ENCODE data around the gene COL27A1. TPM values are rescaled to one million over a fixed set of nuclear protein-coding genes. Genes with fewer than 3 reads are reported as not detected.
A peak's percentile ranks its signal among the peaks of the same experiment; 100 is the strongest.
"Not testable (repeated sequence)": the region's sequence is repeated elsewhere in the genome, so short reads cannot be mapped to it uniquely, and the experiment has no call there.

Gene COL27A1
- total and polyA plus RNA-seq, 5 donors: 2.6 to 10.3 (median 8.4) TPM

- intact Hi-C loops (cut with DNase I): no loop called here
Observed at GRCh38 chr9:114318416-114318815, 163.1 kb downstream of the COL27A1 start.

GRCh38 chr9:114319147-114319546 is 163.8 kb downstream of the COL27A1 start:
- H3K4me1 ChIP-seq (ENCODE audit: control insufficient read depth, insufficient read depth, low read length): no peaks in the 10 kb centered on the region
- no peaks in the 10 kb centered on the region for H3K27me3 ChIP-seq (ENCODE audit: control insufficient read depth, insufficient read depth)
- intact Hi-C loops (cut with DNase I): no loop called here
- H3K4me3 ChIP-seq (ENCODE audit: low read length): no peak overlapping the region
- no peak for DNase-seq
- 81% methylated on average over 3 of the region's 3 CpGs for WGBS
- H3K27ac ChIP-seq (ENCODE audit: low read length): no peak overlapping the region
- H3K9me3 ChIP-seq (ENCODE audit: control insufficient read depth, low read length): no peaks in the 10 kb centered on the region
- ATAC-seq: no peak

More at GRCh38 chr9:114318416-114318815, 163.1 kb downstream of the COL27A1 start:
- Histone ChIP-seq H3K27ac (ENCODE audit: low read length) (no peak overlapping the region), H3K4me3 (ENCODE audit: low read length) (no peak overlapping the region), H3K27me3 (ENCODE audit: control insufficient read depth, insufficient read depth) (no peaks in the 10 kb centered on the region), H3K4me1 (ENCODE audit: control insufficient read depth, insufficient read depth, low read length) (no peaks in the 10 kb centered on the region), H3K9me3 (ENCODE audit: control insufficient read depth, low read length) (no peaks in the 10 kb centered on the region)
- DNase-seq (no peak), ATAC-seq (no peak)
- WGBS: 93% methylated on average over 8 of the region's 8 CpGs

GRCh38 chr9:114320710-114321109 is 165.4 kb downstream of the COL27A1 start:
- WGBS: 95% methylated on average over 7 of the region's 7 CpGs
- ATAC-seq; H3K4me1 ChIP-seq (ENCODE audit: control insufficient read depth, insufficient read depth, low read length); H3K4me3 ChIP-seq (ENCODE audit: low read length); H3K27ac ChIP-seq (ENCODE audit: low read length); H3K9me3 ChIP-seq (ENCODE audit: control insufficient read depth, low read length); H3K27me3 ChIP-seq (ENCODE audit: control insufficient read depth, insufficient read depth); DNase-seq; intact Hi-C loops (cut with DNase I): not testable (repeated sequence)

- no peak for ATAC-seq
- WGBS: 91% methylated on average over 8 of the region's 8 CpGs
- Histone ChIP-seq H3K9me3 (ENCODE audit: control insufficient read depth, low read length) (no peaks in the 10 kb centered on the region), H3K4me1 (ENCODE audit: control insufficient read depth, insufficient read depth, low read length) (no peaks in the 10 kb centered on the region), H3K27me3 (ENCODE audit: control insufficient read depth, insufficient read depth) (no peaks in the 10 kb centered on the region), H3K27ac (ENCODE audit: low read length) (no peak overlapping the region), H3K4me3 (ENCODE audit: low read length) (no peak overlapping the region)
- no peak for DNase-seq
- intact Hi-C loops (cut with DNase I): no loop called here
Observed at GRCh38 chr9:114321759-114322158, 166.4 kb downstream of the COL27A1 start.

GRCh38 chr9:114322160-114322818 is 167.0 kb downstream of the COL27A1 start:
- H3K27me3 ChIP-seq (ENCODE audit: control insufficient read depth, insufficient read depth); DNase-seq; H3K4me1 ChIP-seq (ENCODE audit: control insufficient read depth, insufficient read depth, low read length); H3K27ac ChIP-seq (ENCODE audit: low read length); ATAC-seq; H3K4me3 ChIP-seq (ENCODE audit: low read length); H3K9me3 ChIP-seq (ENCODE audit: control insufficient read depth, low read length); intact Hi-C loops (cut with DNase I): not testable (repeated sequence)
- 75% methylated on average over 12 of the region's 12 CpGs for WGBS

- H3K4me3 ChIP-seq (ENCODE audit: low read length); intact Hi-C loops (cut with DNase I); H3K27ac ChIP-seq (ENCODE audit: low read length); H3K4me1 ChIP-seq (ENCODE audit: control insufficient read depth, insufficient read depth, low read length); H3K9me3 ChIP-seq (ENCODE audit: control insufficient read depth, low read length); DNase-seq; H3K27me3 ChIP-seq (ENCODE audit: control insufficient read depth, insufficient read depth): not testable (repeated sequence)
- WGBS: 74% methylated on average over 3 of the region's 15 CpGs
- ATAC-seq: peak; percentile 17 to 21
Observed at GRCh38 chr9:114322831-114323531, 167.6 kb downstream of the COL27A1 start, which contains the start of gene ORM1. Gene ORM1, plus strand, starts transcription at chr9:114323098. Its CDS starts 36 bp downstream, at chr9:114323134.

- H3K27me3 ChIP-seq (ENCODE audit: control insufficient read depth, insufficient read depth); H3K4me1 ChIP-seq (ENCODE audit: control insufficient read depth, insufficient read depth, low read length); H3K4me3 ChIP-seq (ENCODE audit: low read length); H3K9me3 ChIP-seq (ENCODE audit: control insufficient read depth, low read length); H3K27ac ChIP-seq (ENCODE audit: low read length); DNase-seq; intact Hi-C loops (cut with DNase I): not testable (repeated sequence)
- peak in 1 of 2 donors; percentile 12 for ATAC-seq
- WGBS: 67% methylated on average over 6 of the region's 6 CpGs
Observed at GRCh38 chr9:114323849-114324248, 168.5 kb downstream of the COL27A1 start.

- H3K9me3 ChIP-seq (ENCODE audit: control insufficient read depth, low read length): no peaks in the 10 kb centered on the region
- no peaks in the 10 kb centered on the region for H3K27me3 ChIP-seq (ENCODE audit: control insufficient read depth, insufficient read depth)
- peak in 1 of 2 donors; percentile 22 for ATAC-seq
- no peak overlapping the region for H3K4me3 ChIP-seq (ENCODE audit: low read length)
- H3K27ac ChIP-seq (ENCODE audit: low read length): no peak overlapping the region
- no peak for DNase-seq
- intact Hi-C loops (cut with DNase I): no loop called here
- 90% methylated on average over 8 of the region's 8 CpGs for WGBS
- no peaks in the 10 kb centered on the region for H3K4me1 ChIP-seq (ENCODE audit: control insufficient read depth, insufficient read depth, low read length)
Observed at GRCh38 chr9:114324492-114324891, 169.2 kb downstream of the COL27A1 start.

- DNase-seq; H3K9me3 ChIP-seq (ENCODE audit: control insufficient read depth, low read length); H3K27me3 ChIP-seq (ENCODE audit: control insufficient read depth, insufficient read depth); H3K4me3 ChIP-seq (ENCODE audit: low read length); H3K4me1 ChIP-seq (ENCODE audit: control insufficient read depth, insufficient read depth, low read length); H3K27ac ChIP-seq (ENCODE audit: low read length); intact Hi-C loops (cut with DNase I): not testable (repeated sequence)
- WGBS: 86% methylated on average over 7 of the region's 9 CpGs
- ATAC-seq: peak in 1 of 2 donors; percentile 5
Observed at GRCh38 chr9:114324965-114325364, 169.6 kb downstream of the COL27A1 start.

GRCh38 chr9:114325684-114326254 is 170.4 kb downstream of the COL27A1 start:
- ATAC-seq: peak in 1 of 2 donors; percentile 2
- H3K9me3 ChIP-seq (ENCODE audit: control insufficient read depth, low read length); H3K4me1 ChIP-seq (ENCODE audit: control insufficient read depth, insufficient read depth, low read length); H3K27me3 ChIP-seq (ENCODE audit: control insufficient read depth, insufficient read depth); H3K27ac ChIP-seq (ENCODE audit: low read length); DNase-seq; H3K4me3 ChIP-seq (ENCODE audit: low read length); intact Hi-C loops (cut with DNase I): not testable (repeated sequence)
- WGBS: 88% methylated on average over 3 of the region's 3 CpGs

- no peak overlapping the region for H3K4me3 ChIP-seq (ENCODE audit: low read length)
- intact Hi-C loops (cut with DNase I): no loop called here
- no peaks in the 10 kb centered on the region for H3K4me1 ChIP-seq (ENCODE audit: control insufficient read depth, insufficient read depth, low read length)
- DNase-seq (peak in 1 of 3 donors; percentile 24), ATAC-seq (peak in 1 of 2 donors; percentile 7)
- WGBS: 91% methylated on average over 8 of the region's 8 CpGs
- H3K27me3 ChIP-seq (ENCODE audit: control insufficient read depth, insufficient read depth): no peaks in the 10 kb centered on the region
- H3K27ac ChIP-seq (ENCODE audit: low read length): no peak overlapping the region
- H3K9me3 ChIP-seq (ENCODE audit: control insufficient read depth, low read length): no peaks in the 10 kb centered on the region
Observed at GRCh38 chr9:114327749-114328148, 172.4 kb downstream of the COL27A1 start.
